GM23248 (cell line): ENCODE data around the gene HNF1A. TPM values are rescaled to one million over a fixed set of nuclear protein-coding genes. Genes with fewer than 3 reads are reported as not detected.
A peak's percentile ranks its signal among the peaks of the same experiment; 100 is the strongest.

Source experiments
- DNase-seq: peaks from one replicate; pipeline ENCODE4 v3.0.0-alpha.2; 2015
- H2AFZ ChIP-seq: fragments of 200-600 bp; sonication (generic); 2 replicates; pipeline ENCODE4 v1.6.1; 2016; ENCODE audit warnings: antibody characterized with exemption
- H3F3A ChIP-seq: fragments of 200-600 bp; sonication (generic); 2 replicates; pipeline ENCODE4 v1.6.1; 2016; ENCODE audit warnings: mild to moderate bottlenecking, antibody characterized with exemption, mixed run types; ENCODE audit not compliant: insufficient read depth
- H3K27ac ChIP-seq: fragments of 200-600 bp; sonication (generic); 2 replicates; pipeline ENCODE4 v1.5.1; 2016; ENCODE audit warnings: mild to moderate bottlenecking
- H3K27me3 ChIP-seq: fragments of 200-600 bp; sonication (generic); replicated peaks from 2 replicates; pipeline ENCODE4 v1.6.1; 2016; ENCODE audit warnings: mild to moderate bottlenecking; ENCODE audit not compliant: insufficient read depth
- H3K36me3 ChIP-seq: fragments of 200-600 bp; sonication (generic); 2 replicates; pipeline ENCODE4 v1.6.1; 2016; ENCODE audit warnings: low read depth, mild to moderate bottlenecking
- H3K4me1 ChIP-seq: fragments of 200-600 bp; sonication (generic); 2 replicates; pipeline ENCODE4 v1.6.1; 2016; ENCODE audit warnings: mild to moderate bottlenecking; ENCODE audit not compliant: insufficient read depth
- H3K4me2 ChIP-seq: fragments of 200-600 bp; sonication (generic); one replicate; pipeline ENCODE4 v1.6.1; 2016; ENCODE audit warnings: mild to moderate bottlenecking; ENCODE audit not compliant: unreplicated experiment
- H3K4me3 ChIP-seq: fragments of 200-600 bp; sonication (generic); 2 replicates; pipeline ENCODE4 v1.5.1; 2016; ENCODE audit warnings: mild to moderate bottlenecking
- H3K79me2 ChIP-seq: fragments of 200-600 bp; sonication (generic); 2 replicates; pipeline ENCODE4 v1.6.1; 2016; ENCODE audit warnings: mild to moderate bottlenecking; ENCODE audit not compliant: insufficient read depth
- H3K9ac ChIP-seq: fragments of 200-600 bp; sonication (generic); 2 replicates; pipeline ENCODE4 v1.6.1; 2016; ENCODE audit warnings: mild to moderate bottlenecking
- H3K9me2 ChIP-seq: fragments of 200-600 bp; sonication (generic); 2 replicates; pipeline ENCODE4 v1.6.1; 2016; ENCODE audit warnings: mixed run types, mild to moderate bottlenecking, moderate library complexity; ENCODE audit not compliant: insufficient read depth
- H3K9me3 ChIP-seq: fragments of 200-600 bp; sonication (generic); one replicate; pipeline ENCODE4 v1.6.1; 2017; ENCODE audit warnings: low read depth
- H4K20me1 ChIP-seq: fragments of 200-600 bp; sonication (generic); 2 replicates; pipeline ENCODE4 v1.6.0; 2016; ENCODE audit not compliant: insufficient read depth
- EZH2 ChIP-seq: fragments of 200-600 bp; sonication (generic); IDR thresholded peaks from 2 replicates; pipeline ENCODE4 v1.6.1; 2018; ENCODE audit warnings: antibody characterized with exemption, mild to moderate bottlenecking; ENCODE audit not compliant: insufficient read depth, poor library complexity, severe bottlenecking
- EZH2phosphoT487 ChIP-seq: fragments of 200-600 bp; sonication (generic); IDR thresholded peaks from 2 replicates; pipeline ENCODE4 v1.6.1; 2018; ENCODE audit warnings: antibody characterized with exemption, moderate library complexity, mild to moderate bottlenecking, low read depth; ENCODE audit not compliant: insufficient read depth
- WGBS, 2 experiments: methylation state at CpG; one replicate each; pipeline ENCODE4 v1.1.6; 2015 to 2017; ENCODE audit warnings: low lambda C conversion rate in 2 of 2, low coverage in 1 of 2; ENCODE audit errors: missing lambda C conversion rate in 2 of 2; 5-methylcytosine and 5-hydroxymethylcytosine counted together
- in situ Hi-C: fragments of 300-500 bp; cut with MboI; formaldehyde crosslinking; loops from 2 replicates; pipeline ENCODE4 v1.15.0; 2020
- polyA plus RNA-seq: library from polyadenylated mRNA; unstranded; fragments of >200 nt; fragmentation: Nextera tagmentation; extraction: Ambion mirVana; gene quantifications from 2 replicates; pipeline ENCODE4 v1.2.1, GENCODE V29; 2016
- total RNA-seq: library from RNA; depleted of rRNA; stranded (reverse); fragments of >200 nt; shearing (Covaris generic); gene quantifications from 2 replicates; pipeline ENCODE4 v1.2.3, GENCODE V29; 2014

HNF1A gene
- total and polyA plus RNA-seq, 2 experiments from 2014 or later, result not detected

DNA sequence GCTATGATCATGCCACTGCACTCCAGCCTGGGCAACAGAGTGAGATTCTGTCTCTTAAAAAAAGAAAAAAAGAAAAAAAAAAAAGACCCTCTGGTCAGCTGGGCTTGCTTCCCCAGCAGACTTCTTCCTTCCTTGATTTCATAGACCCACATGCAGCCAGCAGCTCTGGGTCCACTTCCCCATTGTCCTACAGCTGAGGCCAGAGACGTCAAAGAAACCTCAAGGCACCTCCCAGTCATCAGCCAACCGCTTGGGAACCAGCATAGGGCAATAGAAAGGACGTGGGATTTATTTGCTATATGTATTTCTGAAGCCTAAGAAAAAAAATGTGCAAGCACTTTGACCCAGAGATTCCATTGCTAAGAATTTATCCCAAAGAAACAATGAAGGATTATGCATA is 38.8 kb upstream of the HNF1A start:
- no peak for DNase-seq
- Histone ChIP-seq H2AFZ (no peak overlapping the region), H3K27ac (no peak overlapping the region), H3F3A (no peaks in the 10 kb centered on the region), H4K20me1 (no peaks in the 10 kb centered on the region), H3K9ac (no peak overlapping the region), H3K9me2 (no peaks in the 10 kb centered on the region), H3K9me3 (no peaks in the 10 kb centered on the region), H3K79me2 (no peaks in the 10 kb centered on the region), H3K36me3 (no peaks in the 10 kb centered on the region), H3K4me2 (no peak overlapping the region), H3K4me3 (no peak overlapping the region), H3K27me3 (peaks cover 15% of the 10 kb centered on the region; the same call in 1 of the 2 replicates), H3K4me1 (no peaks in the 10 kb centered on the region)
- in situ Hi-C loops, result no loop called here
- 19% methylated on average over 3 of the region's 3 CpGs for WGBS, 2 experiments
- TF ChIP-seq EZH2phosphoT487, result no peak
- TF ChIP-seq EZH2, result no peak

DNA sequence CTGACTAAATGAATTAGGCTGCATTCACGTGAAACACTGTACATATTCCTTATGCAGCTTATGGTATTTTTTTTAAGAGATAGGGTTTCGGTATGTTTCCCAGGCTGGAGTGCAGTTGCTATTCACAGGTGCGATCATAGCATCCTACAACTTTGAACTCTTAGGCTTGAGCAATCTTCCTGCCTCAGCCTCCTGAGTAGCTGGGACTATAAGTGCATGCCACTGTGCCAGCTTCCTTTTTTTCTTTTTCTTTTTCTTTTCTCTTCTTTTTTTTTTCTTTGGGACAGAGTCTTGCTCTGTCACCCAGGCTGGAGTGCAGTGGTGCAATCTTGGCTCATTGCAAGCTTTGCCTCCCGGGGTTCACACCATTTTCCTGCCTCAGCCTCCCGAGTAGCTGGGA is 38.3 kb upstream of the HNF1A start:
- no peak overlapping the region for H3K4me3 ChIP-seq
- TF ChIP-seq EZH2phosphoT487 (no peak), EZH2 (no peak)
- H3K79me2 ChIP-seq, result no peaks in the 10 kb centered on the region
- no peak overlapping the region for H2AFZ ChIP-seq
- H3K27ac ChIP-seq, result no peak overlapping the region
- H3K4me1 ChIP-seq, result no peaks in the 10 kb centered on the region
- no peaks in the 10 kb centered on the region for H3K36me3 ChIP-seq
- no peaks in the 10 kb centered on the region for H3F3A ChIP-seq
- no peak for DNase-seq
- no peaks in the 10 kb centered on the region for H4K20me1 ChIP-seq
- no peak overlapping the region for H3K9ac ChIP-seq
- WGBS, 2 experiments, result 35 to 37% methylated on average over 5 of the region's 5 CpGs
- no peaks in the 10 kb centered on the region for H3K9me2 ChIP-seq
- no peaks in the 10 kb centered on the region for H3K9me3 ChIP-seq
- H3K4me2 ChIP-seq, result no peak overlapping the region
- in situ Hi-C loops, result no loop called here
- peaks cover 15% of the 10 kb centered on the region; the same call in 1 of the 2 replicates for H3K27me3 ChIP-seq

DNA sequence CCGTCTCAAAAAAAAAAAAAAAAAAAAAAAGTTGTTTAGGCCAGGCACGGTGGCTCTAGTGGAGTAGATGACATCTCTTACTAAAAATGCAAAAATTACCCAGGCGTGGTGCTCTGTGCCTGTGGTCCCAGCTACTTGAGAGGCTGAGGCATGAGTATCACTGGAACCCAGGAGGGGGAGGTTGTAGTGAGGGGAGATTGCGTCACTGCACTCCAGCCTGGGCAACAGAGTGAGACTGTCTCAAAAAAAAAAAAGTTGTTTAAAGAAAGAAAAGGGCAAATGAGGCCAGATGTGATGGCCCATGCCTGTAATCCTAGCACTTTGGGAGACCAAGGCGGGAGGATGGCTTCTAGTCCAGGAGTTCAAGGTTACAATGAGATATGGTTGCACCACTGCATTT is 37.5 kb upstream of the HNF1A start:
- DNase-seq, result peak; percentile 40
- H2AFZ ChIP-seq, result no peak overlapping the region
- H3K36me3 ChIP-seq, result no peaks in the 10 kb centered on the region
- H3K4me2 ChIP-seq, result no peak overlapping the region
- H3K27ac ChIP-seq, result no peak overlapping the region
- H3K9me2 ChIP-seq, result no peaks in the 10 kb centered on the region
- peaks cover 15% of the 10 kb centered on the region; the same call in 1 of the 2 replicates for H3K27me3 ChIP-seq
- no peak overlapping the region for H3K4me3 ChIP-seq
- H4K20me1 ChIP-seq, result no peaks in the 10 kb centered on the region
- no peak overlapping the region for H3K9ac ChIP-seq
- H3K79me2 ChIP-seq, result no peaks in the 10 kb centered on the region
- in situ Hi-C loops, result no loop called here
- no peaks in the 10 kb centered on the region for H3K9me3 ChIP-seq
- WGBS, 2 experiments, result 53 to 59% methylated on average over 4 to 5 of the region's 5 CpGs
- no peak for TF ChIP-seq EZH2phosphoT487
- no peak for TF ChIP-seq EZH2
- H3F3A ChIP-seq, result no peaks in the 10 kb centered on the region
- no peaks in the 10 kb centered on the region for H3K4me1 ChIP-seq

DNA sequence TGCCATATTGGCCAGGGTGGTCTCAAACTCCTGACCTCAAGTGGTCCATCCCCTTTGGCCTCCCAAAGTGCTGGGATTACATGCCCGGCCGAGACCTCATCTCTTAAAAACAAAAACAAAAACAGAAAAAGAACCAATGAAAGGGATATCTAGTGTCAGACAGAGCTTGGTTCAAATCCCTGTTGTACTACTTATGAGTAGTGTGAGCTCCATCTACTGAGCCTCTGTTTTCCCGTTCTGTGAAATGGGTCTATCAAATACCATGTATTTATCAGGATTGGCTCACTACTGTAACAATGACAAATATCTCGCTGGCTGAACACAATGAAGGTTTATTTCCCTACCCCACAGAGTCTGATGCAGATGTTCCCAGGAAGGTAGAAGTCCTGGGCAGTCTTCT is 36.9 kb upstream of the HNF1A start:
- Histone ChIP-seq H3K27me3 (peaks cover 15% of the 10 kb centered on the region; the same call in 1 of the 2 replicates), H3K79me2 (no peaks in the 10 kb centered on the region), H3K36me3 (no peaks in the 10 kb centered on the region), H4K20me1 (no peaks in the 10 kb centered on the region), H3K4me1 (no peaks in the 10 kb centered on the region), H3K9me3 (no peaks in the 10 kb centered on the region), H3K27ac (no peak overlapping the region), H2AFZ (no peak overlapping the region), H3K4me3 (no peak overlapping the region), H3K4me2 (no peak overlapping the region), H3F3A (no peaks in the 10 kb centered on the region), H3K9ac (no peak overlapping the region), H3K9me2 (no peaks in the 10 kb centered on the region)
- TF ChIP-seq EZH2 (no peak), EZH2phosphoT487 (no peak)
- in situ Hi-C loops, result no loop called here
- WGBS, 2 experiments, result 74 to 79% methylated on average over 4 of the region's 4 CpGs
- DNase-seq, result no peak
